ENCODE measurements around the gene APOL1. TPM values are rescaled to one million over a fixed set of nuclear protein-coding genes. Genes with fewer than 3 reads are reported as not detected.

Gene APOL1
- total and polyA plus RNA-seq, 2 of the 4 experiments (the other 2 are of a cell fraction): 0.36 to 0.77 TPM

GRCh38 chr22:36253523-36254490 lies 874 bp downstream of the APOL1 start:
- H3K4me1 ChIP-seq (ENCODE audit: control insufficient read depth, insufficient read depth, low read length): peaks cover 4% of the 10 kb centered on the region; the same call in 1 of the 2 replicates
- H4K5ac ChIP-seq (ENCODE audit: low read depth, low read length): no peak overlapping the region
- POLR2A ChIA-PET (ENCODE audit: unreplicated experiment): no interaction called here
- H3K56ac ChIP-seq (ENCODE audit: extremely low read depth, insufficient read depth, low read length): no peak overlapping the region
- H4K20me1 ChIP-seq (ENCODE audit: insufficient read depth, low read length): no peaks in the 10 kb centered on the region
- no TSS peak for BruUV-seq (replicated peaks)
- no peak overlapping the region for H2AK9ac ChIP-seq (replicated peaks; ENCODE audit: low read depth, low read length, poor library complexity)
- H3K23ac ChIP-seq (ENCODE audit: low read depth, low read length): no peak overlapping the region
- DNase-seq (no peak), ATAC-seq (ENCODE audit: low read depth) (no peak)
- H3K27me3 ChIP-seq (ENCODE audit: control insufficient read depth, insufficient read depth, low read length): no peaks in the 10 kb centered on the region
- TF ChIP-seq CEBPB (IDR thresholded peaks at IDR 0.05; ENCODE audit: low read depth, low read length) (no peak), FOS (IDR thresholded peaks at IDR 0.05; ENCODE audit: low read depth, low read length) (no peak), NFE2L2 (IDR thresholded peaks at IDR 0.05; ENCODE audit: low read depth, low read length) (no peak), MAFK (IDR thresholded peaks at IDR 0.05; ENCODE audit: low read depth, low read length) (no peak), POLR2A (IDR thresholded peaks at IDR 0.05; ENCODE audit: low read depth, low read length) (0 out of 2 replicates have a peak, but pooled peaks have one; percentile 13), RCOR1 (IDR thresholded peaks at IDR 0.05; ENCODE audit: insufficient replicate concordance, low read length) (no peak), MXI1 (IDR thresholded peaks at IDR 0.05; ENCODE audit: borderline replicate concordance, low read depth, low read length) (no peak), SMC3 (IDR thresholded peaks at IDR 0.05; ENCODE audit: low read depth, low read length) (no peak)
- TF ChIP-seq, protein P1, sequence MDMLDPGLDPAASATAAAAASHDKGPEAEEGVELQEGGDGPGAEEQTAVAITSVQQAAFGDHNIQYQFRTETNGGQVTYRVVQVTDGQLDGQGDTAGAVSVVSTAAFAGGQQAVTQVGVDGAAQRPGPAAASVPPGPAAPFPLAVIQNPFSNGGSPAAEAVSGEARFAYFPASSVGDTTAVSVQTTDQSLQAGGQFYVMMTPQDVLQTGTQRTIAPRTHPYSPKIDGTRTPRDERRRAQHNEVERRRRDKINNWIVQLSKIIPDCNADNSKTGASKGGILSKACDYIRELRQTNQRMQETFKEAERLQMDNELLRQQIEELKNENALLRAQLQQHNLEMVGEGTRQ (IDR thresholded peaks at IDR 0.05; ENCODE audit: low read depth, low read length): no peak
- 39% methylated on average over 3 of the region's 7 CpGs; no CpG with 5 or more reads in 1 of the 2 experiments for WGBS, 2 experiments (ENCODE audit: extremely low coverage in 2 of 2, insufficient read length in 1 of 2)
- in situ Hi-C loops (cut with MboI; ENCODE audit: low sequenced_read_pairs): no loop called here
- CTCF ChIA-PET: interaction anchor here (0.6 to 1.1 kb wide), 2 partner anchors 14 to 84 kb away, joined by 3 read pairs; partner anchors contain the start of gene APOL2
- H3K9me1 ChIP-seq (ENCODE audit: insufficient read depth, low read length): peaks cover 3% of the 10 kb centered on the region; the same call in 1 of the 2 replicates
- dilution Hi-C loops (cut with HindIII; ENCODE audit: low sequenced_read_pairs, unreplicated experiment): no loop called here
- H2BK120ac ChIP-seq (ENCODE audit: low read depth, low read length): no peak overlapping the region
- no peak overlapping the region for H3K27ac ChIP-seq (ENCODE audit: insufficient read depth, low read length)
- no peak overlapping the region for H4K91ac ChIP-seq (ENCODE audit: insufficient read depth, low read depth, low read length)
- H3K36me3 ChIP-seq (ENCODE audit: control insufficient read depth, insufficient read depth, low read length): no peaks in the 10 kb centered on the region
- no peak overlapping the region for H3K14ac ChIP-seq (replicated peaks; ENCODE audit: low read depth, low read length)
- no peak overlapping the region for H3K9ac ChIP-seq (ENCODE audit: low read depth, low read length)
- no peak overlapping the region for H2BK5ac ChIP-seq (ENCODE audit: low read depth, low read length, poor library complexity, severe bottlenecking)
- H4K8ac ChIP-seq (ENCODE audit: low read depth in 2 of 2, low read length in 2 of 2): 0 out of 4 replicates have a peak overlapping the region, but pooled peaks of 1 of the 2 experiments have one; percentile 49
- H2AK5ac ChIP-seq (ENCODE audit: low read depth, low read length): peak overlapping the region; percentile 27; the same call in 1 of the 2 replicates
- no peaks in the 10 kb centered on the region for H3K79me1 ChIP-seq (ENCODE audit: low read depth in 1 of 2, low read length in 2 of 2)
- 0 out of 2 replicates have a peak overlapping the region, but pooled peaks have one; percentile 3 for H3K4ac ChIP-seq (ENCODE audit: low read depth, low read length)
- H3K18ac ChIP-seq (ENCODE audit: low read depth, low read length): no peak overlapping the region
- intact Hi-C loops (cut with micrococcal nuclease): no loop called here
- no peak overlapping the region for H2BK20ac ChIP-seq (ENCODE audit: low read depth, low read length)
- no peak overlapping the region for H3K4me3 ChIP-seq (ENCODE audit: insufficient read depth, low read depth, low read length)
- H2AFZ ChIP-seq (replicated peaks; ENCODE audit: low read length, poor library complexity): no peak overlapping the region
- no peak overlapping the region for H3K4me2 ChIP-seq (ENCODE audit: low read depth, low read length)
- no peak overlapping the region for H2BK15ac ChIP-seq (ENCODE audit: low read depth, low read length)
- no peaks in the 10 kb centered on the region for H3K9me3 ChIP-seq (ENCODE audit: control insufficient read depth, insufficient read depth, low read length)

Measured in IMR-90 (cell line).